Liver (tissue), 9 donors: ENCODE measurements around the gene ZFHX2. TPM values are rescaled to one million over a fixed set of nuclear protein-coding genes. Genes with fewer than 3 reads are reported as not detected.

ENCODE experiments used
- DNase-seq: peaks from one replicate; pipeline ENCODE4 v3.0.0-alpha.2; 2017; ENCODE audit warnings: low spot score
- H3K27ac ChIP-seq, 2 donors: one replicate each; pipeline ENCODE4 v1.7.0; 2013; ENCODE audit warnings: inconsistent platforms in 2 of 2, low read length in 2 of 2, control low read depth in 1 of 2, low read depth in 1 of 2, mild to moderate bottlenecking in 1 of 2
- H3K27me3 ChIP-seq, 4 donors: one replicate each; pipeline versions ENCODE4 v1.6.1 to v1.7.0; 2013; ENCODE audit warnings: low read length in 3 of 4, inconsistent platforms in 1 of 4, mild to moderate bottlenecking in 1 of 4, moderate library complexity in 1 of 4; ENCODE audit not compliant: control insufficient read depth in 4 of 4, insufficient read depth in 4 of 4
- H3K36me3 ChIP-seq, 4 donors: one replicate each; pipeline versions ENCODE4 v1.6.1 to v1.7.0; 2013; ENCODE audit warnings: low read length in 3 of 4, mild to moderate bottlenecking in 3 of 4, low read depth in 1 of 4, moderate library complexity in 1 of 4; ENCODE audit not compliant: control insufficient read depth in 4 of 4, insufficient read depth in 3 of 4
- H3K4me1 ChIP-seq, 4 donors: one replicate each; pipeline versions ENCODE4 v1.6.1 to v1.7.0; 2013; ENCODE audit warnings: low read length in 3 of 4, mild to moderate bottlenecking in 3 of 4, moderate library complexity in 1 of 4; ENCODE audit not compliant: control insufficient read depth in 4 of 4, insufficient read depth in 4 of 4
- H3K4me3 ChIP-seq, 3 donors: one replicate each; pipeline versions ENCODE4 v1.6.1 to v1.7.0; 2013; ENCODE audit warnings: low read length in 3 of 3, control low read depth in 1 of 3, low read depth in 1 of 3, mild to moderate bottlenecking in 1 of 3
- H3K9ac ChIP-seq, 2 donors: one replicate each; pipeline ENCODE4 v1.7.0; 2013; ENCODE audit warnings: low read length in 2 of 2, mild to moderate bottlenecking in 2 of 2, moderate library complexity in 2 of 2, control low read depth in 1 of 2, low read depth in 1 of 2
- H3K9me3 ChIP-seq, 4 donors: one replicate each; pipeline versions ENCODE4 v1.6.1 to v1.7.0; 2013; ENCODE audit warnings: low read length in 3 of 4; ENCODE audit not compliant: control insufficient read depth in 4 of 4
- ATF3 ChIP-seq: IDR thresholded peaks from 2 replicates; pipeline ENCODE4 v1.6.1; 2016; ENCODE audit warnings: antibody characterized with exemption
- CTCF ChIP-seq: fragments of 150-350 bp; IDR thresholded peaks from 2 replicates; pipeline ENCODE4 v1.5.1; 2017; ENCODE audit warnings: improper control_type of control experiment, low read depth, low read length; ENCODE audit not compliant: missing input control
- EGR1 ChIP-seq, 2 donors: IDR thresholded peaks; 2 replicates each; pipeline ENCODE4 v1.6.1; 2016 to 2018; ENCODE audit warnings: antibody characterized with exemption in 2 of 2, low read depth in 2 of 2
- FOXA1 ChIP-seq: IDR thresholded peaks from 2 replicates; pipeline ENCODE4 v1.6.1; 2016; ENCODE audit warnings: antibody characterized with exemption
- FOXA2 ChIP-seq: IDR thresholded peaks from 2 replicates; pipeline ENCODE4 v1.6.1; 2016; ENCODE audit warnings: antibody characterized with exemption
- HNF4A ChIP-seq, 2 donors: conservative IDR thresholded peaks; 2 replicates each; pipeline ENCODE4 v1.6.1; 2016; ENCODE audit warnings: antibody characterized with exemption in 2 of 2, mild to moderate bottlenecking in 2 of 2
- HNF4G ChIP-seq: IDR thresholded peaks from 2 replicates; pipeline ENCODE4 v1.6.1; 2016; ENCODE audit warnings: antibody characterized with exemption
- JUND ChIP-seq, 2 donors: IDR thresholded peaks; 2 replicates each; pipeline ENCODE4 v1.6.1; 2016; ENCODE audit warnings: antibody characterized with exemption in 2 of 2
- MAX ChIP-seq: IDR thresholded peaks from 2 replicates; pipeline ENCODE4 v1.6.1; 2016; ENCODE audit warnings: antibody characterized with exemption
- NR2F2 ChIP-seq: IDR thresholded peaks from 2 replicates; pipeline ENCODE4 v1.6.1; 2016; ENCODE audit warnings: antibody characterized with exemption
- RAD21 ChIP-seq, 2 donors: IDR thresholded peaks; 2 replicates each; pipeline ENCODE4 v1.6.1; 2016; ENCODE audit warnings: antibody characterized with exemption in 2 of 2, mild to moderate bottlenecking in 2 of 2
- REST ChIP-seq: IDR thresholded peaks from 2 replicates; pipeline ENCODE4 v1.6.1; 2016; ENCODE audit warnings: antibody characterized with exemption, mild to moderate bottlenecking
- RXRA ChIP-seq, 2 donors: IDR thresholded peaks; 2 replicates each; pipeline ENCODE4 v1.6.1; 2017 to 2018; ENCODE audit warnings: antibody characterized with exemption in 2 of 2, mild to moderate bottlenecking in 1 of 2
- SP1 ChIP-seq: IDR thresholded peaks from 2 replicates; pipeline ENCODE4 v1.6.1; 2018; ENCODE audit warnings: antibody characterized with exemption, mild to moderate bottlenecking
- TAF1 ChIP-seq: conservative IDR thresholded peaks from 2 replicates; pipeline ENCODE4 v1.6.1; 2016; ENCODE audit warnings: antibody characterized with exemption, mild to moderate bottlenecking
- YY1 ChIP-seq: IDR thresholded peaks from 2 replicates; pipeline ENCODE4 v1.6.1; 2016; ENCODE audit warnings: antibody characterized with exemption, mild to moderate bottlenecking
- ZBTB33 ChIP-seq: IDR thresholded peaks from 2 replicates; pipeline ENCODE4 v1.6.1; 2016; ENCODE audit warnings: antibody characterized with exemption
- WGBS: extraction: QIAGEN DNeasy Blood & Tissue Kit; methylation state at CpG from one replicate; pipeline ENCODE4 v1.1.7; 2013; 5-methylcytosine and 5-hydroxymethylcytosine counted together
- polyA plus RNA-seq, 2 donors: library from polyadenylated mRNA; stranded (reverse) in 1 of 2; unstranded in 1 of 2; fragments of 200-250 nt in 1 of 2; fragments of >200 nt in 1 of 2; fragmentation: Nextera tagmentation in 1 of 2; extraction: Ambion mirVana in 1 of 2; gene quantifications; one replicate each; pipeline versions ENCODE4 v1.2.1 to v1.2.3, GENCODE V29; 2013 to 2015
- total RNA-seq, 2 donors: library from RNA; depleted of rRNA; stranded (reverse); fragments of >200 nt; gene quantifications; one replicate each; pipeline ENCODE4 v1.2.3, GENCODE V29; 2014
- donor health status: healthy.
- donor health status: healthy.
- donor health status: healthy.
- donor health status: healthy.
- donor health status: healthy.

Gene ZFHX2
- total and polyA plus RNA-seq, 4 donors = 0.06 to 0.14 (median 0.10) TPM

GRCh38 chr14:23557946-23558345 lies 6.4 kb upstream of the ZFHX2 start:
- H3K9ac ChIP-seq = no peak overlapping the region
- TF ChIP-seq RAD21 (IDR thresholded peaks at IDR 0.05) (no peak), TAF1 (no peak), ATF3 (no peak), MAX (no peak)
- peaks cover 4 to 17% (median 15%) of the 10 kb centered on the region in 4 donors for H3K4me1 ChIP-seq
- no peak overlapping the region for H3K4me3 ChIP-seq
- 100% methylated on average over 1 of the region's 1 CpG for WGBS
- H3K27me3 ChIP-seq = no peaks in the 10 kb centered on the region
- DNase-seq = no peak
- no peaks in the 10 kb centered on the region for H3K9me3 ChIP-seq
- peaks cover 4 to 19% (median 8%) of the 10 kb centered on the region in 4 donors for H3K36me3 ChIP-seq
- H3K27ac ChIP-seq = no peak overlapping the region

GRCh38 chr14:23557521-23557920 lies 6.0 kb upstream of the ZFHX2 start:
- 63% methylated on average over 2 of the region's 2 CpGs for WGBS
- Histone ChIP-seq H3K36me3 (peaks cover 4 to 19% (median 8%) of the 10 kb centered on the region in 4 donors), H3K4me1 (peaks cover 4 to 15% (median 14%) of the 10 kb centered on the region in 4 donors), H3K27me3 (no peaks in the 10 kb centered on the region), H3K27ac (no peak overlapping the region), H3K9me3 (no peaks in the 10 kb centered on the region), H3K4me3 (no peak overlapping the region), H3K9ac (no peak overlapping the region)
- TF ChIP-seq YY1 (no peak), JUND (IDR thresholded peaks at IDR 0.05) (no peak), ATF3 (no peak), EGR1 (IDR thresholded peaks at IDR 0.05; ENCODE audit: low read depth in 2 of 2) (no peak), ZBTB33 (no peak), SP1 (no peak), FOXA1 (no peak), MAX (no peak), HNF4A (conservative IDR thresholded peaks at IDR 0.05) (no peak), FOXA2 (no peak), RAD21 (IDR thresholded peaks at IDR 0.05) (no peak), RXRA (IDR thresholded peaks at IDR 0.05) (no peak), REST (no peak), CTCF (no peak), NR2F2 (no peak), HNF4G (no peak)
- DNase-seq = no peak
